GM12878 (cell line): ENCODE measurements around the gene CETN2. TPM values are rescaled to one million over a fixed set of nuclear protein-coding genes. Genes with fewer than 3 reads are reported as not detected.

Experiments used
- ATAC-seq: fragments of 200-7000 bp; cut with Tn5 transposase; 3 replicates; pipeline ENCODE4 v1.9.1; 2020; ENCODE audit warnings: mild to moderate bottlenecking, moderate library complexity
- BruUV-seq: library from RNA; stranded (reverse); fragments of 400-500 nt; replicated peaks from 2 replicates; lab custom pipeline; 2021; lab: Mats Ljungman, UMichigan
- CTCF ChIA-PET: fragments of 300-600 bp; sonication (Branson Sonifier 250); formaldehyde crosslinking; extraction: SDS; loops from one replicate; lab custom pipeline; 2021; ENCODE audit warnings: inconsistent platforms; lab: Yijun Ruan, JAX
- POLR2A ChIA-PET: fragments of 350-600 bp; formaldehyde crosslinking; extraction: SDS; loops from one replicate; lab custom pipeline; 2021; ENCODE audit warnings: inconsistent platforms; lab: Charles Lee
- RAD21 ChIA-PET: fragments of 300-600 bp; sonication (Branson Sonifier 250); formaldehyde crosslinking; loops from one replicate; lab custom pipeline; 2023; ENCODE audit warnings: antibody characterized with exemption; ENCODE audit not compliant: unreplicated experiment; lab: Charles Lee
- SMC1A ChIA-PET: fragments of 300-600 bp; sonication (Branson Sonifier 250); formaldehyde crosslinking; loops from one replicate; lab custom pipeline; 2023; ENCODE audit not compliant: unreplicated experiment, uncharacterized antibody; lab: Charles Lee
- DNase-seq: peaks from one replicate; pipeline ENCODE4 v3.0.0-alpha.2; 2011; ENCODE audit warnings: low read depth, low spot score
- FAIRE-seq: peaks from 3 replicates; lab custom pipeline; 2011; peaks lifted over from hg19 to GRCh38; lab: Jason Lieb, UNC
- H2AFZ ChIP-seq: 2 replicates; pipeline ENCODE4 v1.6.0; 2011; ENCODE audit warnings: low read depth, low read length, control low read depth; ENCODE audit not compliant: control insufficient read depth
- H3K27ac ChIP-seq: 2 replicates; pipeline ENCODE4 v1.5.1; 2011; ENCODE audit warnings: control low read depth; ENCODE audit not compliant: control insufficient read depth, insufficient read depth
- H3K27me3 ChIP-seq, 2 experiments: replicated peaks in 1 of 2; 2 replicates each; pipeline versions ENCODE4 v1.6.0 to v1.6.1; 2011; ENCODE audit warnings: low read length in 1 of 2; ENCODE audit not compliant: control insufficient read depth in 2 of 2, insufficient read depth in 2 of 2
- H3K36me3 ChIP-seq, 2 experiments: 2 replicates each; pipeline ENCODE4 v1.5.1; 2011; ENCODE audit warnings: low read length in 1 of 2; ENCODE audit not compliant: control insufficient read depth in 2 of 2, insufficient read depth in 2 of 2
- H3K4me1 ChIP-seq: 2 replicates; pipeline ENCODE4 v1.6.1; 2011; ENCODE audit warnings: mild to moderate bottlenecking, low read length, moderate library complexity, mixed read lengths; ENCODE audit not compliant: control insufficient read depth, insufficient read depth
- H3K4me2 ChIP-seq: 2 replicates; pipeline ENCODE4 v1.6.0; 2011; ENCODE audit warnings: control low read depth; ENCODE audit not compliant: control insufficient read depth, insufficient read depth
- H3K4me3 ChIP-seq: fragments of 200-600 bp; sonication (generic); 2 replicates; pipeline ENCODE4 v1.5.1; 2016
- H3K79me2 ChIP-seq: 2 replicates; pipeline ENCODE4 v1.6.0; 2011; ENCODE audit warnings: low read length; ENCODE audit not compliant: control insufficient read depth, insufficient read depth
- H3K9ac ChIP-seq: 2 replicates; pipeline ENCODE4 v1.8.0; 2011; ENCODE audit warnings: low read length, control low read depth, mixed read lengths; ENCODE audit not compliant: control insufficient read depth, insufficient read depth
- H3K9me3 ChIP-seq: replicated peaks from 3 replicates; pipeline ENCODE4 v1.5.1; 2011; ENCODE audit warnings: mild to moderate bottlenecking, low read length; ENCODE audit not compliant: control insufficient read depth, insufficient read depth
- H4K20me1 ChIP-seq: 2 replicates; pipeline ENCODE4 v1.6.0; 2011; ENCODE audit not compliant: control insufficient read depth, insufficient read depth
- MTA2 ChIP-seq: fragments of 450-650 bp; IDR thresholded peaks from 2 replicates; pipeline ENCODE4 v1.6.1; 2016; ENCODE audit warnings: low read depth, mild to moderate bottlenecking, moderate library complexity
- MYB ChIP-seq: fragments of 150-350 bp; IDR thresholded peaks from 2 replicates; pipeline ENCODE4 v1.6.1; 2014; ENCODE audit warnings: mild to moderate bottlenecking, low read depth, low read length, borderline replicate concordance
- NFYA ChIP-seq: IDR thresholded peaks from 2 replicates; pipeline ENCODE4 v1.6.1; 2011; ENCODE audit warnings: low read depth, mild to moderate bottlenecking, low read length, improper control_type of control experiment, borderline replicate concordance
- POLR2AphosphoS5 ChIP-seq: IDR thresholded peaks from 2 replicates; pipeline ENCODE4 v1.6.1; 2011; ENCODE audit warnings: mild to moderate bottlenecking, low read length, inconsistent platforms
- WGBS: methylation state at CpG from one replicate; pipeline ENCODE4 v1.1.6; 2016; ENCODE audit warnings: low lambda C conversion rate; ENCODE audit not compliant: insufficient replicate concordance, insufficient coverage; ENCODE audit errors: missing lambda C conversion rate; 5-methylcytosine and 5-hydroxymethylcytosine counted together
- in situ Hi-C: fragments of 300-500 bp; cut with MboI; formaldehyde crosslinking; loops from 9 replicates; pipeline ENCODE4 v1.14.3; 2018; ENCODE audit warnings: mixed read lengths
- intact Hi-C: fragments of 100-400 bp; cut with micrococcal nuclease; formaldehyde crosslinking; loops from one replicate; pipeline ENCODE4 v1.14.2; 2022; ENCODE audit not compliant: unreplicated experiment
- polyA plus RNA-seq, 11 experiments: library from polyadenylated mRNA; depleted of rRNA in 4 of 11; unstranded in 6 of 11; stranded (reverse) in 5 of 11; fragments of >200 nt; fragmentation: Nextera tagmentation in 4 of 11; fragmentation: Illumina TruSeq in 1 of 11; extraction: Ambion mirVana in 4 of 11; extraction: Trizol in 1 of 11; gene quantifications; 1 replicate in 1 of 11; 2 replicates in 10 of 11; pipeline versions ENCODE4 v1.2.1 to v1.2.3, GENCODE V29; 2011 to 2016; ENCODE audit warnings: inconsistent platforms in 2 of 11, missing spikeins in 2 of 11, low read depth in 1 of 11
- total RNA-seq, 4 experiments: library from RNA; depleted of rRNA in 3 of 4; stranded (reverse); fragments of >200 nt in 3 of 4; fragmentation: Illumina TruSeq in 1 of 4; extraction: Trizol in 1 of 4; gene quantifications; 2 replicates each; pipeline versions ENCODE4 v1.2.1 to v1.2.3, GENCODE V29; 2013 to 2021
- TF ChIP-seq, protein P1 (sequence below): IDR thresholded peaks from 2 replicates; pipeline ENCODE4 v1.6.1; 2011; ENCODE audit warnings: borderline replicate concordance, low read depth, mild to moderate bottlenecking, moderate library complexity, mixed read lengths, low read length; ENCODE audit not compliant: insufficient read depth; ENCODE audit errors: extremely low read length
- TF ChIP-seq, protein P2 (sequence below): fragments of 450-650 bp; formaldehyde crosslinking; IDR thresholded peaks from 2 replicates; pipeline ENCODE4 v1.4.0; 2020; ENCODE audit warnings: mild to moderate bottlenecking, moderate library complexity

CETN2 gene
- total and polyA plus RNA-seq, 10 of the 15 experiments (the other 5 are each of a cell fraction or from before 2014, with no cell fraction given), result 12.0 to 30.3 (median 20.0) TPM

DNA sequence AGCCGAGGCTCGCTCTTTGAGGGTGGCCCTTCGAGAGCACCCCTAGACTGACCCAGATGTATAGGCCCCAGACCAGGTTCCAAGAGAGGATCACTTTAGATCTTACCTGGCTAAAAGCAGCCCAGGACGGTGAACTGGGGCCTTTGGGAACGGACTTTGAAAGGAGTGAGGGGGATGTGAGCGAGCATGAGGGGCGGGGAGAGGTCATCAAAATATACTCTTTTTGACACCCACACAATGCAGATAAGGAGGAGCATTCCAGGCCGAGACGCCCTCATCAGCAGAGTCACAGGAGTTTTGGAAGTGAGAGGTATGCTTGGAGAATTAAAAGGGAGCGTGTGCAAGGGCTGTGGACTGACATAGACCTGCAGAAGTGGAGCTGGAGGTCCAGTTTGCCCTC lies 834 bp upstream of the CETN2 start (continued):
- TF ChIP-seq, protein P1, sequence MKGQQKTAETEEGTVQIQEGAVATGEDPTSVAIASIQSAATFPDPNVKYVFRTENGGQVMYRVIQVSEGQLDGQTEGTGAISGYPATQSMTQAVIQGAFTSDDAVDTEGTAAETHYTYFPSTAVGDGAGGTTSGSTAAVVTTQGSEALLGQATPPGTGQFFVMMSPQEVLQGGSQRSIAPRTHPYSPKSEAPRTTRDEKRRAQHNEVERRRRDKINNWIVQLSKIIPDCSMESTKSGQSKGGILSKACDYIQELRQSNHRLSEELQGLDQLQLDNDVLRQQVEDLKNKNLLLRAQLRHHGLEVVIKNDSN, result no peak
- TF ChIP-seq, protein P2, sequence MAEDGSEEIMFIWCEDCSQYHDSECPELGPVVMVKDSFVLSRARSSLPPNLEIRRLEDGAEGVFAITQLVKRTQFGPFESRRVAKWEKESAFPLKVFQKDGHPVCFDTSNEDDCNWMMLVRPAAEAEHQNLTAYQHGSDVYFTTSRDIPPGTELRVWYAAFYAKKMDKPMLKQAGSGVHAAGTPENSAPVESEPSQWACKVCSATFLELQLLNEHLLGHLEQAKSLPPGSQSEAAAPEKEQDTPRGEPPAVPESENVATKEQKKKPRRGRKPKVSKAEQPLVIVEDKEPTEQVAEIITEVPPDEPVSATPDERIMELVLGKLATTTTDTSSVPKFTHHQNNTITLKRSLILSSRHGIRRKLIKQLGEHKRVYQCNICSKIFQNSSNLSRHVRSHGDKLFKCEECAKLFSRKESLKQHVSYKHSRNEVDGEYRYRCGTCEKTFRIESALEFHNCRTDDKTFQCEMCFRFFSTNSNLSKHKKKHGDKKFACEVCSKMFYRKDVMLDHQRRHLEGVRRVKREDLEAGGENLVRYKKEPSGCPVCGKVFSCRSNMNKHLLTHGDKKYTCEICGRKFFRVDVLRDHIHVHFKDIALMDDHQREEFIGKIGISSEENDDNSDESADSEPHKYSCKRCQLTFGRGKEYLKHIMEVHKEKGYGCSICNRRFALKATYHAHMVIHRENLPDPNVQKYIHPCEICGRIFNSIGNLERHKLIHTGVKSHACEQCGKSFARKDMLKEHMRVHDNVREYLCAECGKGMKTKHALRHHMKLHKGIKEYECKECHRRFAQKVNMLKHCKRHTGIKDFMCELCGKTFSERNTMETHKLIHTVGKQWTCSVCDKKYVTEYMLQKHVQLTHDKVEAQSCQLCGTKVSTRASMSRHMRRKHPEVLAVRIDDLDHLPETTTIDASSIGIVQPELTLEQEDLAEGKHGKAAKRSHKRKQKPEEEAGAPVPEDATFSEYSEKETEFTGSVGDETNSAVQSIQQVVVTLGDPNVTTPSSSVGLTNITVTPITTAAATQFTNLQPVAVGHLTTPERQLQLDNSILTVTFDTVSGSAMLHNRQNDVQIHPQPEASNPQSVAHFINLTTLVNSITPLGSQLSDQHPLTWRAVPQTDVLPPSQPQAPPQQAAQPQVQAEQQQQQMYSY (CRISPR knock-in tag), result no peak
- no peak for TF ChIP-seq POLR2AphosphoS5
- TF ChIP-seq MYB, result no peak

DNA sequence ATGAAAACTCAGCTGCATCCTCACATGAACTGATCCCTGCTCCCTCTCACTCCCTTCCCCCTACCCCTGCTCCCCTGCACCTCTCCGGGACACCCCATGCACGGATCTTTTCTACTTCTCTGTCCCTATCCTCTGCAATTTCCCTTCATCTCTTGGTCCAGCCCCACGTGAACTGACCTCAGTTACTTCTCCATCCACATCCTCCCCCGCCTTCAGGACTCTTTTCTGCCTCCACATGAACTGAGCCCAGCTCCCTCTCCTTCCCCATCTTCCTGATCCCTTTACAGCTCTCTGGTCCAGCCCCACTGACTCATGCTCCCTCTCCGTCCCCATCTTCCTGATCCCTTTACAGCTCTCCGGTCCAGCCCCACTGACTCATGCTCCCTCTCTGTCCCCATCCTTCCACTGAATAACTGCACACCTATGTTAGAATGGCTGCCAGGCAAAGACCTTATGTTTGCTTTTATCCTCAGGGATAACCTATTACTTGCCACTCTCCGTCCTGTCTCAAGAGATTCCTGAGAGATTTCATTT lies 5.6 kb downstream of the CETN2 start:
- TF ChIP-seq NFYA (no peak), MTA2 (no peak)
- no peaks in the 10 kb centered on the region for H4K20me1 ChIP-seq
- H3K4me1 ChIP-seq, result no peaks in the 10 kb centered on the region
- H3K4me2 ChIP-seq, result no peak overlapping the region
- BruUV-seq, result no TSS peak
- in situ Hi-C loops, result loop anchor here (25.0 kb wide), 1 partner anchor 188 kb away; the partner anchor contains the start of gene GABRQ
- CTCF ChIA-PET, result interaction anchor here (0.7 to 1.1 kb wide), 3 partner anchors 11 to 1078 kb away, joined by 3 read pairs; no protein-coding TSS in a partner anchor
- no peaks in the 10 kb centered on the region for H3K9me3 ChIP-seq
- no peak overlapping the region for H3K9ac ChIP-seq
- no peak overlapping the region for H2AFZ ChIP-seq
- RAD21 ChIA-PET, result no interaction called here
- POLR2A ChIA-PET, result no interaction called here
- H3K27ac ChIP-seq, result no peak overlapping the region
- intact Hi-C loops, result no loop called here
- H3K36me3 ChIP-seq, result no peaks in the 10 kb centered on the region
- H3K79me2 ChIP-seq, result no peaks in the 10 kb centered on the region
- DNase-seq (no peak), FAIRE-seq (no peak), ATAC-seq (no peak)
- SMC1A ChIA-PET, result interaction anchor here (1.3 kb wide), 1 partner anchor 11 kb away, joined by 3 read pairs; no protein-coding TSS in a partner anchor
- H3K27me3 ChIP-seq, result no peaks in the 10 kb centered on the region
- no peak overlapping the region for H3K4me3 ChIP-seq
- WGBS, result 30% methylated on average over 7 of the region's 7 CpGs
